Astrocyte of the cerebellum (primary cell): ENCODE data around the gene TMEM269.

ENCODE experiments used
- DNase-seq: peaks from one replicate; pipeline ENCODE4 v3.0.0-alpha.2; 2011; ENCODE audit warnings: low read depth
- H3K4me3 ChIP-seq: 2 replicates; pipeline ENCODE4 v1.5.1; 2011; ENCODE audit warnings: mild to moderate bottlenecking, low read depth, low read length, moderate library complexity
- CTCF ChIP-seq: IDR thresholded peaks from 2 replicates; pipeline ENCODE4 v1.5.1; 2012; ENCODE audit warnings: low read length, low read depth, moderate library complexity, mild to moderate bottlenecking; ENCODE audit errors: missing control alignments
- in situ Hi-C: cut with HindIII; loops from 2 replicates; pipeline ENCODE4 v1.10.0; 2017; ENCODE audit warnings: low sequenced_read_pairs

TMEM269 gene

GRCh38 chr1:42834803-42835202 lies 50.0 kb downstream of the TMEM269 start:
- no peak for TF ChIP-seq CTCF
- H3K4me3 ChIP-seq = no peak overlapping the region
- DNase-seq = no peak
- in situ Hi-C loops = loop anchor here (5.0 kb wide), 1 partner anchor 87 kb away; no protein-coding TSS in a partner anchor

DNA sequence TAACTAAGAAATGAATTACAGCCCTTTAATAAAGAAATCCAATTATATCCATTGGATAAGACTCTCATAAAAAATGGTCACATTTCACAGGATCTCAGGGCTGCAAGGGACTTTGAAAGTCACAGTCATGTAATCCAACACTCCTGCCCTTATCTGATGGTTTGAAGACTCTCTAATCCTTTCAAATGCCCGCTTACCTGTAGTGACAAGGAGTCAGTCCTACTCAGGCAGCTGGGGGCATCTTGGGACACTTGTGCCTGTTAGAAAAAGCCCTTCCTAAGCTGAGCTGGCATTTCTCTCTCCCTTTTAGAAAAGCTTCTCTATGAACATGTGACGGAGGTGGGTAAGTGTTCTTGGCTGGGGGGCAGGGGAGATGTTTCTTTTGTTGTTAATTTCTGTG lies 50.6 kb downstream of the TMEM269 start:
- no peak for DNase-seq
- H3K4me3 ChIP-seq = no peak overlapping the region
- in situ Hi-C loops = no loop called here

GRCh38 chr1:42837709-42838108 lies 52.9 kb downstream of the TMEM269 start:
- no peak for TF ChIP-seq CTCF
- no peak overlapping the region for H3K4me3 ChIP-seq
- no peak for DNase-seq
- in situ Hi-C loops = no loop called here

More for the DNA sequence above, 50.6 kb downstream of the TMEM269 start:
- no peak for TF ChIP-seq CTCF

GRCh38 chr1:42838482-42839190 lies 53.8 kb downstream of the TMEM269 start:
- H3K4me3 ChIP-seq = no peak overlapping the region
- TF ChIP-seq CTCF = no peak
- in situ Hi-C loops = no loop called here
- no peak for DNase-seq

GRCh38 chr1:42841010-42841409 lies 56.2 kb downstream of the TMEM269 start:
- no peak for TF ChIP-seq CTCF
- no peak for DNase-seq
- in situ Hi-C loops = no loop called here

DNA sequence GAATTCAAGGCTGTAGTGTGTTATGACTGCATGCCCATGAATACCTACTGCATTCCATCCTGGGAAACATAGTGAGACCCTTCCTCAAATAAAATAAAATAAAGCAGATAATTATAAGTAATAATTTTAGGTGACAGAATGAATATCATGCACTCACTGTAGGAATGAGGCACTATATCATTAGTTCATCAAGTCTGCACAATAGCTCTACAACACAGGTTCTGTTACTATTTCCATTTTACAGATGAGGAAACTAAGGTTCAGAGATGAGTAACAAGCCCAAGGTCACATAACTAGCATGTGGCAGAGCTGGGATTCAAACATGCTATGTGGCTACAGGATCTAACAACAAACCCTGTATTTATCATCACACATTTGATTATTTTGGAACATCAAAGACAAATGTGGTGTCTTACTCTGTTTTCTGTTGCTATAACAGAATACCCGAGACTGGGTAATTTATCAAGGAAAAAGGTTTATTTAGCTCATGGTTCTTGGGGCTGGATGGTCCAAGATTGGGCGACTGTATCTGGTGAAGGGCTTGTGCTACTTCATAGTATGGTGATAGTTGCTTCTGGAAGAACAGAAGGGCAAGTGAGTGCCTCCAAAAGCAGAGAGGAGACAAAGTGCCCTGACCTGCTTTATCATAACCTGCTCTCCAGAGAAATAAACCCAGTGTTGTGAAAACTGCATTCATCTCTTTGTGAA lies 56.8 kb downstream of the TMEM269 start:
- no peak for TF ChIP-seq CTCF
- H3K4me3 ChIP-seq = no peak overlapping the region
- in situ Hi-C loops = no loop called here
- DNase-seq = no peak

More at GRCh38 chr1:42841010-42841409, 56.2 kb downstream of the TMEM269 start:
- no peak overlapping the region for H3K4me3 ChIP-seq
